Stimulated activated CD4-positive, alpha-beta T cell treated with anti-CD3 and anti-CD28 coated beads, Interleukin-12 subunit alpha, Interleukin-12 subunit beta, amount 100 ng/mL, for 24 hours (primary cell): Measurements from ENCODE around the gene ADGRA1.

Experiments
- DNase-seq, 2 experiments: peaks; one replicate each; pipeline ENCODE4 v3.0.0-alpha.2; 2020; ENCODE audit warnings: low read depth in 2 of 2

The ADGRA1 gene

DNA sequence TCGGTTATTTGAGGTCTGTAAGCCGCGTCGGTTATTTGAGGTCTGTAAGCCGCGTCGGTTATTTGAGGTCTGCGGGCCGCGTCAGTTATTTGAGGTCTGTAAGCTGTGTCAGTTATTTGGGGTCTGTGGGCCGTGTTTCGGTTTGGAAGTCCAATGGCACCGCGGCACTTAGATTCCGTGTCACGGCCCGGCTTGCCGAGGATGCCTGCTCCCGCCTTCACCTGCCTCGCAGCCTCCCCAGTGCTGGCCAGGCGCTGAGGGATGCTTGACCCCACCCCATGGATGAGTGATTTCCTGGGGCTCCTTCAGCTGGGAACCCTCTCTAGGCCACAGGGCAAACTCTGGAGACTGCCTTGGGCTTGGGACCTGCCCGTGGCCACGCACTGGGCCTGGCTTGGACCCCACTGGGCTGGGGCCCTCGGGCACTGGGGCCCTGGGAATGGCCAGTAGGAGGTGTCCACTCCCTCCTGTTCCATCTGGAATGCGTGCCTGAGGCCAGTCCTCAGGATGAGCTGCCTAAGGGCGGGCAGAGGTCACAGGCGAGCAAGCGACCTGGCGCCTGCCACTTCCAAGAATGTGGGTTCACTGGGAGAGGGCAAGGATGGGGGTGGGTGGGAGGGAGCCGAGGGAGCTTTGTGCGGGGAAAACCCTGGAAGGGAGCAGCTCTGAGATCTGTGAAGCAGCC lies 25.6 kb downstream of the ADGRA1 start:
- no peak for DNase-seq

DNA sequence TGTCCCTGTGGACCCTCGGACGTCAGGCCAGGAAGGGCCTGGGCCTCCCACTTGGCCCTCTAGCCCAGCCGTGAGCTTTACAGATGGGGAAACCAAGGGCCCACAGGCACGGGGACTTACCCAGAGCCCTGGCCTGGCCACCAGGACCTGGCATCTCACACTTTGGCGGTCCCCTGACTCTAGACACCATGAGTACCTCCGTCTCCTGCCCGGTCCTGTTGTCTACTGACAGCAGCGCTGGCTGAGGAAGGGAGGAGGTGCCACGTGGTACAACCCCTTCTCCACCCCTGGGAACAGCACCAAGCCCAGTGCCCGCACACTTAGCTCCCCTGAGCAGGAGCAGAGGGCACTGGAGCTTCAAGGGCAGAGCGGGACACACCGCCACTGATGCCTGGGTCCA lies 26.1 kb downstream of the ADGRA1 start:
- DNase-seq, result no peak

DNA sequence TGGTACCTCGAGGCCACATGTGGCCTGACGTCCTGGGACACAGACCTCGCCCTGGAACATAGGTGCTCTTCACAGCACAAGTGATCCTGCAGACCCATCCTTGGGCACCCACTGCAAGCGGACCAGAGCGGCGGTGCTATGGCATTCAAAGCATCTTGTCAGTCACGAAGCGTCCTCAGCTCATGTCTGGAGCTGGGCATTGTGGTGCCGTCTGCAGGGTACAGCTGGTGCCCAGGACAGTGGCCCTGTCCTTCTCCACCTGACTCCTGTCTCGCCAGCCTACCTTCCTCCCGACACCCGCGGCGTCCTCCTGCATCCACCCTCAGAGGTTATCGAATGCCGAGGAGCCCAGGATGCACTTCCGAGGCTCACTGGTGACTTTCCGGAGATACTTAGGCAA lies 26.5 kb downstream of the ADGRA1 start:
- DNase-seq, result no peak

DNA sequence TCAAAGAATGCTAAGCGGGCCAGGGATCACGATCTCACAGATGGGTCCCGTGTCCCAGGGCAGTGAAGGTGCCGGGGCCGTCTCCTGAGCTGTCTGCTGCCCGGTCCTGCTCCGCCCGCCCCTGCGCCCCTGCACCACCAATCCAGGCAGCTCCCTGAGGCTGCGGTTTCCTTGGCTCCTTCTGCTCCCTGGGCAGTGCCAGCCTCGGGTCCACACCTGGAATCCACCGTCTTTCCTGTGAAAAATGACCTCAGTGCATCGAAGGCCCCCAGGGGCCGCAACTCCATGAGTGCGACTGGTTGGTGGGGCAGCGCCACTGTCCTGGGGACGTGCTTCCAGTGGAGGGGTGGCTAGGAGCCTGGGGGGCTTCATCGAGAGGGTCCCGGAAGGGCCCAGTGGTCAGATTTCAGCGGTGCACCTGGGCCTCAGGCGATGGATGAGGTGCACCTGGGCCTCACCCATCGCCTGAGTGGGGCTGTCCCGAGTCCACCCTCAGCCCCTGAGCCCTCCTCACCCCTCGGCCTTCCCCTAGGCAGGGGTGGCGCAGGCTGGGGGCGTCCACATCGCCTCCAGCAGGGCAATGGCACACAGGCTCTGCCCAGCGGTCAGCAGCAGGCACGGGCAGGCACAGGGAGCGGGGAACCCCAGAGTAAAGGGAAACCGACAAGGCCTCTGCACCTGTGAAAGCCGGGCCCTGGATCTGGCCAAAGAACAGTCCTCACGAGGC lies 27.2 kb downstream of the ADGRA1 start:
- no peak for DNase-seq

DNA sequence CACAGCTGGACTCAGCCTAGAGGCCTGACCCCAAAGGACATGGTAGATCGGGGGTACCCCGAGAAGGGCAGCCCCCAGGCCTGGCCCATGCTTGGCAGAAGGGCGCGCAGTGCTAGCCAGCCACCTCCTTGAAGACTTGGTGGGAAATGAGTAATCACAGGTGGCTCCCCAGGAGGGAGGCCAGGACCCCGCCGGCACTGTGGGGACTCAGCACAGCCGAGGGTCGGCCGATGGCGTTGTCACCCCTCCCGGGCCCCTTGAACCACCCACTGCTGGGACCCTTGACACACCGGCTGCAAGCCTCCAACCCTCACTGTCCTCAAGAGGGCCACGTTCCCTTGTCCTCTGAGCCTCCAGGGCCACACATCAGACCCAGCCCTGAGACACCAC lies 27.7 kb downstream of the ADGRA1 start:
- no peak for DNase-seq

DNA sequence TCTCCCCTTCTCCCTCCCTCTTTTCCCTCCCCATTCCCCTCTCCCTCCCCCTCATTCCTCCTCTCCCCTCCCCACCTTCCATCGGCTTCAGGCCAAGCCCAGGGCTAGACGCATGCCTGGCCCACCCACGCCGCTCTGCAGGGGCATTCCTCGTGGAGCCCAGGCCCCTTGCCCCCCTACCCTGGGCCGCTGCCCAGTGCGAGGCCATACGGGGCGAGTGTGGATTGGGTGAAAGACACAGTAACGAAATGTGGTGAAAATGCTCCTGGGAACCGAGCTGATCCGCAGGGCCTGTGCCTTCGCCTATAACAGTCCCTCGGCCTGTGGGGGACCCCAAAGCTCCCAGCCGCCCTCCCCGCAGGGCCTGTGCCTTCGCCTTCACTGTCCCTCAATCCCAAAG lies 28.3 kb downstream of the ADGRA1 start:
- DNase-seq, result no peak

DNA sequence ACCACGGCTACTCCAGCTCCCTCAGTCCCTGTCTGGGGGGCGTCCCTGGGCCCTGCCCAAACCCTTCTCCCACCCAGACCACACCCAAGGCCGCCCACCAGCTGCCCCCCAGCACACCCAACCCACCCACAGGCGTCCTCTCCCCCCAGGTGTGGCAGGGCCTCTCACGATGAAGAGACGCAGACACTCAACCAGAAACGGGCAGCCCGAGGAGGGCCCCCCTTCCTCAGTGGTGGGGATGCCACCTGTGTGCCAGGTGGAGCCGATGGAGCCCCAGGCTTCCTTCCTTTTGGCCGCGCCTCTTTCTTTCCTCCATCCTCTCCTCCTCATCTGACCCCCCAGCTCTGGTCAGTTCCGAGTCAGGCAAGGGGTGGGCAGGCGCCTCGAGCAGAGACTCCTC lies 28.7 kb downstream of the ADGRA1 start:
- DNase-seq, result no peak

DNA sequence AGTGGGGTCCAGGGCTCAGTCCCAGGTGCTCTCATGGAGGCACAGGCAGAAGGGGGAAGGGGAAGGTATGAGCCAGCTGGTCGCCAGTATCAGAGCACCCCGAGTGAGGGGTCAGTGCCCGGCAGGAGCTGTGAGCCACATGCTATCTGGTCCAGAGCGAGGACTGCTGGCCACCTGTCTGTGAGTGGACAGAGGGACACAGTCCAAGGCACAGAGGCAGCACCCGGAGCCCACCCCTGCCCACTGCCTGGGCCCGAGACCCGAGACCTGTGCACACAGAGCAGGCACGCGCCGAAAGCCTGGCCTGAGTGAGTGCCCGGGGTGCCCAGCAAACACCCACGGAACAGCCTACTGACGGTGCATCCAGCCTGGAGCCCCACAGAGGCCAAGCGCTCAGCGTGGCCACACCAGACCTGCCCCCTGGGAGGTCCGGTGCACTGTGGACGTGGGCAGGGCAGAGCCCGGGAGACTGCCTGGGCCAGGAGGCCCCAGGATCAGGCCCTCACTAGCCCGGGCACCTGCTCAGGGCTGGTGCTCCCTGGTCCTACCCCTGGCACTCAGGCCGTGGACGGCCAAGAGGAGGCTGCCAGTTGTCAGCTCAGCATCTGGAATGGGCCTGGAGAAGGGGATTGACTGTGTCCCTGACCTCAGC lies 29.4 kb downstream of the ADGRA1 start:
- DNase-seq, result no peak

DNA sequence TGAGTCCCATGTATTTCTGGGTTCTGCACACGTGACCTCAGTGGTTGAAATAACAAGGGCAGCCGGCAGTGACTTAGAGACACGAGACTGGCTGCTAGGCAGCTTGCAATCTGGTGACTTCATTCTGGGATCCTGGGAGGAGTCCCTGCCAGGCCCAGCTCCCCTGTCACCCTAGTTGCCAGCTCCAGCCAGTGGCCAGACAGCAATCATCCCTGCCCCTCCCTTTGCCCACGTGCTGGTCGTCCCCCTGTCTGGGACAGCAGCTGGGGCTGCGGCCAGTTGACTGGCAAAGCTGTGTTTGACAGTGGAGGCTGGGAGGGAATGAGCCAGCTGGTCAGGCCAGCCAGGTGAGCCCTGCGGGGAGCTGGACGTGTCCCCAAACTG lies 30.0 kb downstream of the ADGRA1 start:
- DNase-seq, result no peak

DNA sequence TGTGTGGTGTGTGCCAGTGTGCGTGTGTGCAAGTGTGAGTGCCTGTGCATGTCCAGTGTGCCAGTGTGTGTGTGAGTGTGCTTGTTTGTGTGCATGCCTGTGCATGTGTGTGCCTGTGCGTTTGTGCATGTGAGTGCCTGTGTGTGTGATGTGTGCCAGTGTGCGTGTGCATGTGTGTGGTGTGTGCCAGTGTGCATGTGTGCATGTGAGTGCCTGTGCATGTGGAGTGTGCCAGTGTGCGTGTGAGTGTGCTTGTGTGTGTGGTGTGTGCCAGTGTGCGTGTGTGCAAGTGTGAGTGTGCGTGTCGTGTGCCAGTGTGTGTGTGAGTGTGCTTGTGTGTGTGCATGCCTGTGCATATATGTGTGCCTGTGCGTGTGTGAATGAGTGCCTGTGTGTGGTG lies 33.8 kb downstream of the ADGRA1 start:
- DNase-seq, result no peak

DNA sequence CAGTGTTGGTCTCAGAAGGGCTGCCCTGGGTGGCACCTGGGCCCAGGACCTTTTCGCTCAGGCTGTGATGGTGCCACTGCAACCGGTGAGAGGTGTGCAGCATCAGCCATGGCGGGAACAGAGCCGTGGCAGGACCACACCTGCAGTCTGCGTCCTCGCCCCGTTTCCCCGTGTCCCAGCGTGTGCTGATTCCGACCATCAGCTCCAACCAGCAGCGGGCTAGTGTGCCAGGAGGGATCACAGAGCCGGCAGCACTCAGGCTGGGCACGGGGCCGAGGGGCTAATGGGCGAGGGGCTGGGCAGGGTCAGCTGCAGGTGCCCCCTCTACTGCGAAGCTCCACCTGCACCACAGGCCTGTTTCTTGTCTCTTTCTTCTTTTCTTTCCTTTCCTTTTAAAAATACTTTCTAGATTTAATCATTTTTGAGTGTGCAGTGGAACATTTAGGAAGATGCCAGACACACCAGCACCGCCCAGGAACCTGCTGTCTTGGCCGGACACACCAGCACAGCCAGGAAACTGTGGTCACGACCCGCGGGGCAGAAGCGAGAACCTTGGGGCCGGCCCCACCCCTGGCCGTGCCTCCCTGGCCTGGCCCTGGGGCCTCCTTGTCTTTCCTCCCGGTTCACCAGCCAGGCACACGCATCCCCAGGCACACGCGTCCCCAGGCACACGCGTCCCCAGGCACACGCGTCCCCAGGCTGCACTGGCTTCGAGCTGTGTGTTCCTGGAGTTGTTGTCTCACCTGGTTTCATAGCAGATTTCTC lies 34.6 kb downstream of the ADGRA1 start:
- DNase-seq, result no peak

DNA sequence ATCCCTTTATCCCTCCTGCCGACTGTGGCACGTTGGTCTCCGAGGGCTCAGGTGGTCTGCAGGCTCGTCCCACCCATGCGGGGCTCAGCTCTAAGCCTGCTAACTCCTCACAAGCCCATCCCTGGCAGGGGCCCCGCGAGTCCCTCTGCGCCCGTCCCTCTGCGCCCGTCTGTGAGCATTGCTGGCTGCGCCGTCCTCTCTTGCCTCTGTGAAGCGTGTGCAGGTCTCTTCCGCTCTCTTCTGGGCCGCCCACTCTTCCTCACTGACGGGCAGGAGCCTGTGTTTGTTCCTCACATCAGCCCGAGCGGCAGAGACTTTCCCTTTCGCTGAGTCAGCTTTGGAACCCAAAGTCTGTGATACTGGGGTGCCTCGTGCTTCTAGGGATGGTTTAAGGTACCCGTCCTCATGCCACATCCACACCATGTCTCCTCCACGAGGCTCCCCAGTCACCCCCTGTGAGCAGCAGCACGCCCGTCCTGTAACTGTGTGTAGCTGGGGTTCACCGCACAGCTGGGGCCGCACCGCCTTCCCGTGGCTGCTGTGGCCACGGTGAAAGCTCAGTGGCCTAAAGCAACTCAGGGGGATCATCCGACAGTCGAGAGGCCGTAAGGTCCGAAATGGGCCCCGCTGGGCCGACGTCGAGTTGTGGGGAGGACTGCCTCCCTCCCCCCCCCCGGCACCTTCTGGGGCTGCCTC lies 35.5 kb downstream of the ADGRA1 start:
- DNase-seq, result no peak

DNA sequence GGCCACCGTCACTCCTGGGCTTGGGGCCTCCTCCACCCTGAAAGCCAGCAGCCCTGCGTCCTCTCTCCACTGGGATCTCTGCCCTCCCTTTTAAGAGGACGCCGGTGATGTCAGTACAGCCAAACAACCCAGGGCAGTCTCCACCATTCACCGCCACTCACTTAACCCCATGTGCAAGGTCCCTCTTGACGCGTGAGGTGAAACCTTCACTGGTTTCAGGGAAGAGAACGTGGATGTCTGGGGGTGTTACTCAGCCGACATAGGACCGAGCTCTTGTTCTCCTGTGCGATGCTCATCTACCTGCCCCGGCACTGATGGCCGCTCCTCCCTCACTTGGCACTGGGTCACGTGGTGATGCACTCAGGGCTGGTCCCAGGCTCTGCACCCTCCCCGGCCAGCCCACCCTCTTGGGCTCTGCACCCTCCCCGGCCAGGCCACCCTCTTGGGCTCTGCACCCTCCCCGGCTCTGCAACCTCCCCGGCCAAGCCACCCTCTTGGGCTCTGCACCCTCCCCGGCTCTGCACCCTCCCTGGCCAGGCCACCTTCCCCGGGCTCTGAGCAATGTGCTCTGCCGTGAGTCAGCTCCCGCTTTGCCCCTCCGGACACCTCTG lies 36.1 kb downstream of the ADGRA1 start:
- DNase-seq, result no peak

DNA sequence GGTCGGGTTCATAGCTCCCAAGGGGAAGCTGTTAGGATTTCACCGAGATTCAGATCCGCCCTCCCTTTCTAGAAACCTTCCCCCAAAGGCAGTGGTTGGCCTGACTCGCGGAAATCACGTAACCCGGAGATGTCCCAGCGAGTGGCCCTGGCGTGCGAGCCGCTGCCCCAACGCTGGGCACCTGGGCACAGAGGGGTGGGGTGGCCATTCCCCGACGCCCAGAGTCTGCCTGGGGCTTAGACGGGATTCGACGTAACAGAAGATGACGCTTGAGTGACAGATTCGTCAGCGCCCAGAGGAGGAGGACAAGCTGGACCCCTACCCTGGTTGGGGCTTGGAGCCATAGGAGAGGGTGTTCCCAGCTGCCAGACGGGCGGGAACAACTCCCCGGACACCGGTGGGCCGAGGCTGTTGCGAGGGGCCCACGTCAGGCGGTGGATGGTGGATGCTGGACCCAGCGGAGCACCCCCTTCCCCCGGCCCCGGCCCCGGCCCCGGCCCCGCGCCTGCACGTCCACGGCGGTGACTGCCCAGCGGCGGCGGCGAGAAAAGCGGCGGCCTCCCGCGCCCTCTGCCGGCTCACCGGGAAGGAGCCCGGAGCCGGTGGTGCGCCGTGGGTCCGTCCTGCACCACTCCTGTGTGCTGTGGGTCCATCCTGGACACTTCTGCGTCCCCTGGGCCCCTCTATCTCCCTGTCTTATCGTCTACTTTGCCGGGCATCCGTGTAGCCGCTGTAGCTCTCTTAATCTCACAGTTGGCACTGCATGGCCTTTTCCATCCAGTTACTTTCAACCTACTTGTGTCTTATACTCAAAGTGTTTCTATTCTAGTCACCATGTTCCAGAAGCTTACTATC lies 36.9 kb downstream of the ADGRA1 start:
- DNase-seq, result no peak

DNA sequence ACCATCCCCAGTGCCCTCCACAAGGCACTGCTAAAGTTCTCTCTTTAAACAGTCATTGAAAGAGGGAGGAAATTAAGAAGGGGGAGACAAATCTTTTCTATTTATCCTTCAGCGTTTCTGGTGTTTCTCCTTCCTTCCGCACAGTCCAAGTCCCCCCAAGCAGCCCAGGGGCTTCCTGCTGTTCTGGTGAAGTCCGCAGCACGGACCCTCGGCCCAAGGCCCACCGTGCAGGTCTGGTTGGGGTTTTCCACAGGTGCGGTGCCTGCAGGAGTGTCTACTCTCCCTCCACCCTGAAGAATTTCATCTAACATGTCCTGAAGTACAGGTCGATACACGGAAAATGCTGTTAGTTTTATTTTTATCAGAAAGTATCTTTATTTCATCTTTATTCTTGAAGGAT lies 38.2 kb downstream of the ADGRA1 start:
- no peak for DNase-seq

DNA sequence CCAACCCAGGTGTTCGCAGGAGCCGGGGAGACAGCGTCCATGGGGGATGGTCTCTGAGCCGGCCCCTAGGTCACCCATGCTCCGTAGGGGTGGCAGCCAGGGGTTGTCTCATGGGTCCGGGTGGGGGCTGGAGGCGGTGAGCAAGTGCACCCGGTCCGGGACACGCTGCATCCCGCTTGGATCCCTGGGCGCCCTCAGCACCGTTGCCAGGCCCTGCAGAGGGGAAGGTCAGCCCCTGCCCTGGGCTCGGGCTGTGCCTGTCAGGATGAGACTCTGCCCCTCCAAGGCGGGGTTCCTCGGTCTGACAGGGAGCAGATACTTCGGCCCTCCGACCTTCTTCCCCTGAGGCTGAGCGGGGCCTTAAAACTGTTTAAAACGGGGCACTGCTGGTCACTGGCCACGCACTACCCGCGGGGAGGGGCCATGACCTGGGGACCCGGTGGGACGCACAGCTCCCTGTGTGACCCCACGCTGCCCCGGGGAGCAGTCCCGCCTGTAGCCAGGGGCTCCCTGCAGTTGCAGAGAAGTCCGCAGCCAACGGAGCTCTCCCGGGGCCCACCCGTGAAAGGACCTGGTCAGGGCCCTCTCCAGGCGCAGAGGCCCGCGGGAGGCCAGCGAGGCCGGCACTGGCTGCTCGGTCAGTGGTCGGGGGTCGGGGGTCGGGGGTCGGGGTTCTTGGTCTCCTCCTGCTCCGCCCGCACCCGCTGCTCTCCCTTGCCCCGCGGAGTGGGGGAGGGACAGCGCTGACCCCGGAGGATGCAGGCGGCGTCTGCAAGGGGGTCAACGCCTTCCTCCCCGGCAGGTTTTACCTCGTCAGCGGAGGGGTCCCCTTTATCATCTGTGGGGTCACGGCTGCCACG lies 38.9 kb downstream of the ADGRA1 start:
- no peak for DNase-seq

DNA sequence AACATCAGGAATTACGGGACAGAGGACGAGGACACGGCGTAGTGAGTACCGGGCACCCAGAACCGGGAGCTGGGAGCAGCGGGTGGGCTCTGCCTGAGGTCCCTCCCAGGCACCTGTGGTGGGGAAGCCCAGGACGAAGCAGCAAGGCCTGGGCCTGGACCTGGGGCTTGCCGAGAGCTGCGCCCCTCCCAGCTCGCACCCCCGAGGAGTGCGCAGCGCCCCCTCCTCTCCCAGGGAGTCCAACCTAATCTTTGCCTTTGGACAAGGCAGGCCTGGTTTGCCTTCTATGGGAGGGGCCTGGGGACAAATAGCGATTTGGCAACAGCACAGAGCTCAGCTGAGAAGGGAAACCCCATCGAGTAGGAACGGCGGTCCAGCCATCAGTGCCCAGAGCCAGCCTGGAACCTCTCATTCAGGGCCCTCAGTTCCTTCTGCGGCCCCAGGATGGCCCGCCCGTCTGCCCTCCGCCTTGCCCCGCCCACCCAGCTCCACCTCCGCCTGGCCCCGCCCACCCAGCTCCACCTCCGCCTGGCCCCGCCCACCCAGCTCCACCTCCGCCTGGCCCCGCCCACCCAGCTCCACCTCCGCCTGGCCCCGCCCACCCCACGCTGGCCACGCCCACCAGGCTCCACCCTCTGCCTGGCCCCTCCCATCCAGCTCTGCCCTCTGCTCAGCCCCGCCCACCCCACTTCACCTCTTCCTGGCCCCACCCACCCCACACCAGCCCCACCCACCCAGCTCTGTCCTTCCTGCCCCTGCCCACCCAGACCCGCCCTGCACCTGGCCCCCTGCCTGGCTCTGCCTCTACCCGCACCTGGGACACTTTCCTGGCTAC lies 39.8 kb downstream of the ADGRA1 start:
- DNase-seq, result peak in 1 of 2 experiments; percentile 31
